AG04450 (cell line): ENCODE results near the gene EPS8L1. TPM values are rescaled to one million over a fixed set of nuclear protein-coding genes. Genes with fewer than 3 reads are reported as not detected.

Experiments
- CTCF ChIA-PET: fragments of 300-600, 350-600 bp; formaldehyde crosslinking; extraction: SDS; loops from one replicate; lab custom pipeline; 2022; ENCODE audit warnings: antibody characterized with exemption, inconsistent platforms; lab: Charles Lee
- POLR2A ChIA-PET: fragments of 350-600 bp; formaldehyde crosslinking; extraction: SDS; loops from one replicate; lab custom pipeline; 2021; ENCODE audit warnings: antibody characterized with exemption, inconsistent platforms; lab: Yijun Ruan, JAX
- DNase-seq: peaks from one replicate; pipeline ENCODE4 v3.0.0-alpha.2; 2011; ENCODE audit warnings: low read depth, low spot score
- H3K27ac ChIP-seq: one replicate; pipeline ENCODE4 v1.5.1; 2012; ENCODE audit warnings: low read depth, low read length, control low read depth
- H3K27me3 ChIP-seq: one replicate; pipeline ENCODE4 v1.6.0; 2012; ENCODE audit warnings: low read length; ENCODE audit not compliant: control insufficient read depth, insufficient read depth
- H3K4me3 ChIP-seq: 2 replicates; pipeline ENCODE4 v1.5.1; 2011; ENCODE audit warnings: mild to moderate bottlenecking, low read depth, low read length, control low read depth
- H3K9me3 ChIP-seq: 2 replicates; pipeline ENCODE4 v1.5.1; 2012; ENCODE audit warnings: low read length; ENCODE audit not compliant: control insufficient read depth, insufficient read depth
- CTCF ChIP-seq: IDR thresholded peaks from 2 replicates; pipeline ENCODE4 v1.5.1; 2011; ENCODE audit warnings: low read depth, low read length, control low read depth, inconsistent platforms
- polyA plus RNA-seq: library from polyadenylated mRNA; depleted of rRNA; stranded (reverse); fragments of >200 nt; gene quantifications from 2 replicates; pipeline ENCODE4 v1.2.3, GENCODE V29; 2011

Gene EPS8L1
- polyA plus RNA-seq, 1 experiment: 1.5 TPM

- Histone ChIP-seq H3K27me3 (no peaks in the 10 kb centered on the region), H3K9me3 (peaks cover 12% of the 10 kb centered on the region; the same call in 1 of the 2 replicates), H3K4me3 (no peak overlapping the region), H3K27ac (no peak overlapping the region)
- ChIA-PET CTCF (no interaction called here), POLR2A (no interaction called here)
- DNase-seq: no peak
- no peak for TF ChIP-seq CTCF
These were observed 34.4 kb upstream of the EPS8L1 start for GRCh38 chr19:55041244-55041626.

GRCh38 chr19:55041627-55042343, 33.9 kb upstream of the EPS8L1 start:
- no peak overlapping the region for H3K27ac ChIP-seq
- CTCF ChIA-PET: interaction anchor here (0.7 kb wide), 1 partner anchor 680 kb away, joined by 6 read pairs; no protein-coding TSS in a partner anchor
- peaks cover 12% of the 10 kb centered on the region; the same call in 1 of the 2 replicates for H3K9me3 ChIP-seq
- no peak overlapping the region for H3K4me3 ChIP-seq
- no peak for TF ChIP-seq CTCF
- no peaks in the 10 kb centered on the region for H3K27me3 ChIP-seq
- no peak for DNase-seq
- POLR2A ChIA-PET: interaction anchor here (0.6 kb wide), 1 partner anchor 1079 kb away, joined by 3 read pairs; no protein-coding TSS in a partner anchor

GRCh38 chr19:55042344-55042678, 33.4 kb upstream of the EPS8L1 start:
- Histone ChIP-seq H3K9me3 (peaks cover 12% of the 10 kb centered on the region; the same call in 1 of the 2 replicates), H3K27me3 (no peaks in the 10 kb centered on the region), H3K4me3 (no peak overlapping the region), H3K27ac (no peak overlapping the region)
- POLR2A ChIA-PET: interaction anchor here (0.6 kb wide), 1 partner anchor 1078 kb away, joined by 3 read pairs; no protein-coding TSS in a partner anchor
- CTCF ChIA-PET: interaction anchor here (0.7 kb wide), 1 partner anchor 679 kb away, joined by 6 read pairs; no protein-coding TSS in a partner anchor
- no peak for DNase-seq
- no peak for TF ChIP-seq CTCF

- DNase-seq: no peak
- Histone ChIP-seq H3K27ac (no peak overlapping the region), H3K27me3 (no peaks in the 10 kb centered on the region), H3K4me3 (no peak overlapping the region), H3K9me3 (peaks cover 12% of the 10 kb centered on the region; the same call in 1 of the 2 replicates)
- ChIA-PET POLR2A (no interaction called here), CTCF (no interaction called here)
- TF ChIP-seq CTCF: no peak
These were observed 33.0 kb upstream of the EPS8L1 start for GRCh38 chr19:55042688-55043087.

- Histone ChIP-seq H3K27ac (no peak overlapping the region), H3K9me3 (peaks cover 8% of the 10 kb centered on the region; the same call in 1 of the 2 replicates), H3K4me3 (no peak overlapping the region), H3K27me3 (no peaks in the 10 kb centered on the region)
- TF ChIP-seq CTCF: no peak
- ChIA-PET POLR2A (no interaction called here), CTCF (interaction anchor here (0.6 kb wide), 1 partner anchor 1207 kb away, joined by 3 read pairs; no protein-coding TSS in a partner anchor)
- no peak for DNase-seq
These were observed 31.4 kb upstream of the EPS8L1 start for GRCh38 chr19:55044286-55044685.
